IPS DF 6.9 (cell line): ENCODE measurements around the gene WFIKKN2.
"Not testable (repeated sequence)": the region's sequence is repeated elsewhere in the genome, so short reads cannot be mapped to it uniquely, and the experiment has no call there.

Experiments
- DNase-seq: peaks from one replicate; pipeline ENCODE4 v3.0.0-alpha.2; 2013; ENCODE audit warnings: low read depth, low spot score
- H3K27ac ChIP-seq: one replicate; pipeline ENCODE4 v1.5.1; 2013; ENCODE audit warnings: low read length, control low read depth
- H3K27me3 ChIP-seq: 2 replicates; pipeline ENCODE4 v1.6.1; 2013; ENCODE audit warnings: mild to moderate bottlenecking, low read length; ENCODE audit not compliant: control insufficient read depth, insufficient read depth
- H3K36me3 ChIP-seq: 2 replicates; pipeline ENCODE4 v1.6.1; 2013; ENCODE audit warnings: low read length; ENCODE audit not compliant: control insufficient read depth, insufficient read depth
- H3K4me1 ChIP-seq: 2 replicates; pipeline ENCODE4 v1.6.1; 2013; ENCODE audit warnings: low read length; ENCODE audit not compliant: control insufficient read depth, insufficient read depth
- H3K4me3 ChIP-seq: 2 replicates; pipeline ENCODE4 v1.5.1; 2013; ENCODE audit warnings: mild to moderate bottlenecking, low read length
- H3K9me3 ChIP-seq: 2 replicates; pipeline ENCODE4 v1.6.1; 2013; ENCODE audit warnings: low read length, inconsistent platforms; ENCODE audit not compliant: control insufficient read depth, insufficient read depth
- WGBS: extraction: QIAGEN DNeasy Blood & Tissue Kit; methylation state at CpG from one replicate; pipeline ENCODE4 v1.1.7; 2013; ENCODE audit warnings: mixed read lengths, missing lambda C conversion rate; ENCODE audit not compliant: insufficient read length, insufficient coverage; 5-methylcytosine and 5-hydroxymethylcytosine counted together

The WFIKKN2 gene

DNA sequence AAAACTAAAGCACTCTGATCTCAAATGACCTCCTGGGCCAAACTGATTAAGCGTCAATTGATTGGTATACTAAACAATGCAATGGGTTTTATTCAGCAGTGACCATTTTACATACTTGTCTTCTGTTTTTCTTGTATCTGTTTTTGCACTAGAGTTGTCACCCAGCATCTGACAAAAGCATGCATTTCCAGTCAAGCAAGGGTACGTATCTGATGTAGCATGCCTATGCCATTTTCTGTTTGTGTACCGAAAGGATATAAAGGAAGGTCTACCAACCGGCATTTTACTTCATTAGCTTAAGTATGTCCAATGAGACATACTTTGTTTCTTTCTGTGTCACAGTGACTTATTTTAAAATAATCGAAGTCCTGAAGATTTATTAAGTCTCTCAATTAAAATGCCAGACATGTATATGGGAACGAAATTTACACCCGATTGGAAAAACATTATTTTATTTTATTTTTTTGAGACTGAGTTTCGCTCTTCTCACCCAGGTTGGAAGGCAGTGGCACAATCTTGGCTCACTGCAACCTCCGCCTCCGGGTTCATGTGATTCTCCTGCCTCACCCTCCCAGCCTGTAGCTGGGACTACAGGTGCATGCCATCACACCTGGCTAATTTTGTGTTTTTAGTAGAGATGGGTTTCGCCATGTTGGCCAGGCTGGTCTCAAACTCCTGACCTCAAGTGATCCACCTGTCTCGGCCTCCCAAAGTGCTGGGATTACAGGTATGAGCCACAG lies 23.3 kb downstream of the WFIKKN2 start:
- no peak for DNase-seq
- Histone ChIP-seq H3K4me3 (no peak overlapping the region), H3K9me3 (no peaks in the 10 kb centered on the region), H3K27ac (no peak overlapping the region), H3K36me3 (peaks cover 4% of the 10 kb centered on the region; the same call in 1 of the 2 replicates), H3K4me1 (no peaks in the 10 kb centered on the region), H3K27me3 (no peaks in the 10 kb centered on the region; the same call in 1 of the 2 replicates)
- WGBS = no CpG with 5 or more reads among the region's 12 CpGs

DNA sequence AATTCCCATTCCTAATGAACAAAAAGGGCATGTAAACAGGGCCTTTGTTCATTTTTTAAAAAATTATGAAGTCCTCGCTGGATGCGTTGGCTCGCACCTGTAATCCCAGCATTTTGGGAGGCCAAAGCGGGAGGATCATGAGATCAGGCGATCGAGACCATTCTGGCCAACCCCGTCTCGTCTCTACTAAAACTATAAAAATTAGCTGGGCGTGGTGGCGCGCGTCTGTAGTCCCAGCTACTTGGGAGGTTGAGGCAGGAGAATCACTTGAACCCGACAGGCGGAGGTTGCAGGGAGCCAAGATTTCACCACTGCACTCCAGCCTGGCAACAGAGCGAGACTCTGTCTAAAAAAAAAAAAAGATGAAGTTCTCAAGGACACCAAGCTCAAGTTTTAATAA lies 24.3 kb downstream of the WFIKKN2 start:
- not testable (repeated sequence) for DNase-seq, H3K4me3 ChIP-seq, H3K36me3 ChIP-seq, H3K4me1 ChIP-seq, H3K27ac ChIP-seq, H3K27me3 ChIP-seq, H3K9me3 ChIP-seq
- WGBS = no CpG with 5 or more reads among the region's 15 CpGs

DNA sequence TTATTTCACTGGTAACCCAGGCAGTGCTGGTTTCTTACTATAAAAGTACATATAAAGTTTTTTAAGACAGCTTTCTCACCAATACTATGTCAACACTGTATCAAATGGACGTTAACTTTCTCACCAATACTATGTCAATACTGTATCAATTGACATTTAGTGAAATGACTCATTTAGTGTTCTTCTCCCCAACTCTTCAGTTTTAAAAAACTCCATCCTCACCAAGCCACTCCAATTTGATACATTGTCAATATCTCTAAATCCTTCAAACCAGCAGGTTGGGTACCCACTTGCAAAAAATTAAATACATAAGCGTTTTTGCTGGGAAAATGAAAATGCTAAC lies 25.9 kb downstream of the WFIKKN2 start:
- Histone ChIP-seq H3K27me3 (no peaks in the 10 kb centered on the region), H3K4me3 (no peak overlapping the region), H3K27ac (no peak overlapping the region), H3K4me1 (no peaks in the 10 kb centered on the region), H3K36me3 (peaks cover 4% of the 10 kb centered on the region; the same call in 1 of the 2 replicates), H3K9me3 (no peaks in the 10 kb centered on the region)
- WGBS = no CpG with 5 or more reads among the region's 2 CpGs
- DNase-seq = no peak

DNA sequence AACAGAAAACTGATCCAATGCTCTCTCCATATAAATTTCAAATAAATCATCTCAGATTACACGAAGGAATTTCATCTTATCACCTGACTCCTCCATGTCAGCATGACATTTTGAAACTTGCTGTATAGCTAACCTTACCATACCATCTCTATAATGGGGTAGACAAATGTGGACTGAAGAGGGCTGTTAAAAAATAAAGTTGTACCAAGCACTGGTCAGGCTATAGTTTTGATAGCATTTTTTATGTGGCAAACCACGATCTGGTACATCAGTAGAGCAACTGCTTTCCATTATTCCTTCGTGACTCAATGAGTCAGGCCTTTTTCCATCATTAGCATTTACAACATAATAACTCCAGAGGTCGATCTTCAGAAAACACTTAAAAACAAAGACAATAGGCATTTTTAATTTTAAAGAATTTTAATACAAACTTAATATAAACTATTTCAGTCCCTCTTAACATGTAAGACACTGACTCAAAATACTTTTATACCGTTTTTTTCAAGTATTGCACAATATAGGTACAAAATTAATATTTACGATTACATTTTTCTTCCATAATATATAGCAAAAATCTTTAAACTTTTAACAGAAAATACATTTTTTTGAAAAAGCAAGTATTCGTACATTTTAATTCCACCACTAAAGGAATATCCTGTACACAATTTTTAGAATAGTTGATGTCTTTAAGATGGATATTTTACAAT lies 26.6 kb downstream of the WFIKKN2 start:
- H3K9me3 ChIP-seq = no peaks in the 10 kb centered on the region
- H3K27me3 ChIP-seq = no peaks in the 10 kb centered on the region
- peaks cover 4% of the 10 kb centered on the region; the same call in 1 of the 2 replicates for H3K36me3 ChIP-seq
- WGBS = 100% methylated on average over 2 of the region's 7 CpGs
- H3K4me3 ChIP-seq = no peak overlapping the region
- DNase-seq = no peak
- H3K27ac ChIP-seq = no peak overlapping the region
- H3K4me1 ChIP-seq = no peaks in the 10 kb centered on the region

DNA sequence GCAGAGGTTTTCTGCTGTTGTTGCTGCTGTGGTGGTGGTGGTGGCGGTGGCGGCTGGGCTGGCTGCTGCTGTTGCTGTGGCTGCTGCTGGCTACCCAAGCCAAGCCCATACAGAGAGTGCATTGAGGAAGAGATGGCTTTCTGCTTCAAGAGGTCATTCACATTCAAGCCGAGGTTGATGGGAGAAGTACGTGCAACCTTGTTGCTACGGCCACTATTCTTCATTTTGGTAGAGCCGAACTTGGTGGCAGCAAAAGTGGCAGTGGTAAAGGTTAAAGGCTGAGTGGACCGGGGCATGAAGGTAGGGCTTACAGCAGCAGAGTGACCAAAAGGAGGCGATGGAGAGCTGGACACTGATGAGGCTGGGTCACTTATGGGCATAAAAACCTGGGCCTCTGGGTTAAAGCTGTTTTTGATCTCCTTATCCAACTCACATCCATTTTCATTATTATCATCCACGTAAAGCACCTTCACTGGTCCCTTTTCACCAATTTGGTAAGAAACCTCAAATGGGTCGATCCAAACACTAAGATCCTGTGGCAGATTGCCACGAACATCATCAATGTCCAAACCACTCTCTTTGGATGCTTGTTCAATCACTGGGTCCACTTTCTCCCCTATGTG lies 27.9 kb downstream of the WFIKKN2 start:
- H3K27ac ChIP-seq = no peak overlapping the region

DNA sequence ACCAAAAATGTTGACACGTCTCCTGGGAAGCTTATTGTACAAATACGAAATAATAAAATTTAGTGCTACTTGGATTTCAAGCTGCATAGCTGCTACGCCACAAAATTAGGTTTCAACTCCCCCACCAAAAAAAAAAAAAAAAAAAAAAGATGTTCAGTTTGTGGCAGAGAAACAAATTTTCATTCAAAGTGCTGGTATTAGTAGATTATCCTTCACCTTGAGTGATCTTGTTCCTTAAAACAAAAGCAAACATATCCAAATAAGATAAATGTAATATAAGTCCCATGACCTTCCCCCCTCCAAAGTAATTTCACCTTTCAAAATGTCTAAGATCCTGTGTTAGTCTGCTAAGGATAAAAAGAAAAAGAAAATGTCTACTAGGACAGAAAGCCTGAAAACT lies 28.5 kb downstream of the WFIKKN2 start:
- DNase-seq = no peak
- Histone ChIP-seq H3K27ac (no peak overlapping the region), H3K36me3 (peaks cover 4% of the 10 kb centered on the region; the same call in 1 of the 2 replicates), H3K9me3 (no peaks in the 10 kb centered on the region), H3K4me1 (no peaks in the 10 kb centered on the region), H3K4me3 (no peak overlapping the region), H3K27me3 (no peaks in the 10 kb centered on the region)
- WGBS = no CpG with 5 or more reads among the region's 3 CpGs

More for the DNA sequence above, 27.9 kb downstream of the WFIKKN2 start:
- H3K9me3 ChIP-seq = no peaks in the 10 kb centered on the region
- no peaks in the 10 kb centered on the region for H3K4me1 ChIP-seq
- no CpG with 5 or more reads among the region's 11 CpGs for WGBS
- peaks cover 4% of the 10 kb centered on the region; the same call in 1 of the 2 replicates for H3K36me3 ChIP-seq
- no peaks in the 10 kb centered on the region for H3K27me3 ChIP-seq
- no peak overlapping the region for H3K4me3 ChIP-seq
- DNase-seq = no peak

DNA sequence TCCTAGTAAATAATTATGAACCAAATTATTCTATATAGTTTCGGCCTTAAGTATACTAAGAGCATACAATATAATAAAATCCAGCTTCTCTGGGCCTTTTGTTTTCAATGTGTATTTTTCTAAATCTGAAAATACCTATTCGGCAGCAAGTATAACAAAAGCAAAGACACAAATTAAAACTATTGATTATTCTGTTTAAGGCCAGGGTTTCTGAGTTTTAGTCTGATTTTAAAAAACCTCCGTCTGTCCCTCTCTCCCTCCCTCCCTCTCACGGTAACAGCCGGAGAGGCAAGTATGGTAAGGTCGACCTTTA lies 29.3 kb downstream of the WFIKKN2 start:
- no peak overlapping the region for H3K27ac ChIP-seq
- H3K4me1 ChIP-seq = no peaks in the 10 kb centered on the region
- WGBS = no CpG with 5 or more reads among the region's 6 CpGs
- peaks cover 4% of the 10 kb centered on the region; the same call in 1 of the 2 replicates for H3K36me3 ChIP-seq
- H3K9me3 ChIP-seq = no peaks in the 10 kb centered on the region
- H3K27me3 ChIP-seq = no peaks in the 10 kb centered on the region
- H3K4me3 ChIP-seq = peak overlapping the region; percentile 53; the same call in 1 of the 2 replicates
- no peak for DNase-seq

DNA sequence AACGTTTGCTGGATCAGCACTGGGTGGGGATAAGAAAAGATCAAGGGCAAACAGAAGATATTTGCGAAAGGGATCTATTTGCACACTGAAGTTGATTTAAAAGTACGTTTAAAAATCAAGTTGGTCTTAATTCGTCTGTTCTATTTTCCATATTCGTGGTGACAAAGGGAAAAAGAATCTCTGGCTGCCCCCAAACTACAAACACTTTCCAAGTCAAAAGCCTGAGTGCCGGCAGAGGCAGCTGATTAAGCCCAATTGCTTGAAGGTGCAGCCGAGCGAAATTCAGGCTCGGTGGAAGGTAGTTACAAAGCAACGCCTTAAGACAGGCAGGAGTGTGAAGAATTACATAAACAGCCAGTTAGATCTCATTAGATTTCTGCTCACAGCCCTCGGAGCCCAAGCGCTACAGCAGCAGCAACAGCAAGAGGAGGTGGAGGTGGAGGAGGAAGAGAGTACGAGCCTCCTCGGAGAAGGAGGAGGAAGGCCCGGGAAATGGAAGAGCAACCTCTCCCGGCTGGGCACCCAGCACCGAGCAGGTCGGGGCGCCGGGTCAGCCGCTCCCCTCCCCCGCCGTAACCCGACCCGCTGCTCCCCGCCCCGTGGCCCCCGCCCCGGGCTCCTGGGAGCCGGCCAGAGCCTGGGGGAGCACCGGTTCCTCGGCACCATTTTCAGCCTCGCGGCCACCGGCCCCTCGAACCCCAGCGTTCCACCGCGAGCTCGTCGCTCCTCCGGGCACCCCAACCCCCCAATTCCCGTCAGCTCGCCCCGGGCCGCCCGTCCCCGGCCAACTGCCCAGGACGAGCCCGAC lies 29.9 kb downstream of the WFIKKN2 start:
- WGBS = no CpG with 5 or more reads among the region's 50 CpGs
- Histone ChIP-seq H3K27me3 (no peaks in the 10 kb centered on the region), H3K36me3 (peaks cover 4% of the 10 kb centered on the region; the same call in 1 of the 2 replicates), H3K27ac (no peak overlapping the region), H3K4me3 (peak overlapping the region; percentile 53), H3K9me3 (no peaks in the 10 kb centered on the region), H3K4me1 (no peaks in the 10 kb centered on the region)
- DNase-seq = no peak

DNA sequence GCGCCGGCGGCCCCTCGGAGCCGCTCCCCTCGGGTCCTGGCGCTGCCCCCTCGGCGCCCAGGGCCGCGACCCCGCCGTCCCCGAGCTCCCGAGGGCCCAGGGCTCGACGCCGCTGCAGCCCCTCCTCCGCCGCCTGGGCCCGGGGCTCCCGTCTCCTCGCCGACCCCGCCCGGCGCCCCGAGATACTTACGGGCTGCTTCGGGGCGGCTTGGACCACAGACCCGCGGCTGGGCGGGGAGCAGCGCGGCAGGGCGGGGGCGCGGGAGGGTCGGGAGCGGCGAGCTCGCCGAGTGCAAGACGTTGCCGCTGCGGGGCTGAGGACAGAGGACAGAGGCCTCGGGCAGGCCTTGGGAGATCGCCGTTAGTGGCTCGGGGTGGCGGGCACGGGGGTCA lies 30.5 kb downstream of the WFIKKN2 start:
- Histone ChIP-seq H3K36me3 (peaks cover 4% of the 10 kb centered on the region; the same call in 1 of the 2 replicates), H3K27me3 (no peaks in the 10 kb centered on the region), H3K9me3 (no peaks in the 10 kb centered on the region), H3K4me1 (no peaks in the 10 kb centered on the region), H3K4me3 (peak overlapping the region; percentile 53), H3K27ac (no peak overlapping the region)
- WGBS = no CpG with 5 or more reads among the region's 53 CpGs
- no peak for DNase-seq
